Colonic mucosa (tissue), 4 donors: ENCODE measurements around the gene THSD7B. TPM values are rescaled to one million over a fixed set of nuclear protein-coding genes. Genes with fewer than 3 reads are reported as not detected.

ENCODE experiments used
- DNase-seq: peaks from one replicate; pipeline ENCODE4 v3.0.0-alpha.2; 2020
- H3K27ac ChIP-seq: fragments of 200-600 bp; one replicate; pipeline ENCODE4 v1.8.0; 2021
- H3K27me3 ChIP-seq: fragments of 200-600 bp; one replicate; pipeline ENCODE4 v1.8.0; 2021
- H3K36me3 ChIP-seq: fragments of 200-600 bp; one replicate; pipeline ENCODE4 v1.8.0; 2021
- H3K4me1 ChIP-seq: fragments of 200-600 bp; one replicate; pipeline ENCODE4 v1.8.0; 2021; ENCODE audit warnings: mild to moderate bottlenecking
- H3K4me3 ChIP-seq: fragments of 200-600 bp; one replicate; pipeline ENCODE4 v1.8.0; 2021
- H3K9ac ChIP-seq, 2 donors: one replicate each; pipeline ENCODE4 v1.7.0; 2013; ENCODE audit warnings: control low read depth in 2 of 2, low read depth in 2 of 2, low read length in 2 of 2
- H3K9me3 ChIP-seq: fragments of 200-600 bp; one replicate; pipeline ENCODE4 v1.8.0; 2021
- intact Hi-C: fragments of 100-400 bp; cut with DNase I; formaldehyde crosslinking; loops from one replicate; pipeline ENCODE4 v1.14.1; 2022
- total RNA-seq, 2 donors: library from RNA; stranded (reverse); fragmentation: NEBNext Ultra II Directional in 1 of 2; extraction: Animal tissue kit (Norgen Biotek cat#: 25700) in 1 of 2; gene quantifications; one replicate each; pipeline ENCODE4 v1.2.1, GENCODE V29; 2021
- TF ChIP-seq, protein P1 (sequence below): fragments of 200-600 bp; IDR thresholded peaks from one replicate; pipeline ENCODE4 v1.8.0; 2022; ENCODE audit warnings: antibody characterized with exemption, mild to moderate bottlenecking
- donor health status: healthy.
- donor health status: DM: no; HTN: no; CAD: no.
- donor health status: DM: no; HTN: no; CAD: no.

THSD7B gene
- total RNA-seq, 2 donors from 2014 or later, result 0.05 to 0.29 TPM

DNA sequence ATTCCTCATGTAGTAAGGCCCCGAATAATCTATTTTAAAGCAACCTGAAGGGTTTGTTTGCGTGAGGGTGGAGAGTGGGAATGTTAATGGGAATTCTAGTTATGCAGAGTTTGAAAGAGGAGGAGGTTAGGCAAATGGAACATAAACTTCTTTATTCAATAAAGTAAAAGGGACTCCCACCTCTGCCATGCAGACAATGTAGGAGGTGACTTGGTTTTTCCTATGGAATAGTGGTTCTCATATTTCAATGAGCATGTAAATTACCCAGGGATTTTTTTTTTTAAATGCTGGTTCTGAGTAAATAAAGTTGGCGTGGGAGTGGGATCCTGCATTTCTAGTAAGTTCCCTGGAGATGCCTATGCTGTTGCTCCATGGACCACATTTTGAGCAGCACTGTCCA lies 367.9 kb downstream of the THSD7B start:
- no peaks in the 10 kb centered on the region for H3K36me3 ChIP-seq
- TF ChIP-seq, protein P1, sequence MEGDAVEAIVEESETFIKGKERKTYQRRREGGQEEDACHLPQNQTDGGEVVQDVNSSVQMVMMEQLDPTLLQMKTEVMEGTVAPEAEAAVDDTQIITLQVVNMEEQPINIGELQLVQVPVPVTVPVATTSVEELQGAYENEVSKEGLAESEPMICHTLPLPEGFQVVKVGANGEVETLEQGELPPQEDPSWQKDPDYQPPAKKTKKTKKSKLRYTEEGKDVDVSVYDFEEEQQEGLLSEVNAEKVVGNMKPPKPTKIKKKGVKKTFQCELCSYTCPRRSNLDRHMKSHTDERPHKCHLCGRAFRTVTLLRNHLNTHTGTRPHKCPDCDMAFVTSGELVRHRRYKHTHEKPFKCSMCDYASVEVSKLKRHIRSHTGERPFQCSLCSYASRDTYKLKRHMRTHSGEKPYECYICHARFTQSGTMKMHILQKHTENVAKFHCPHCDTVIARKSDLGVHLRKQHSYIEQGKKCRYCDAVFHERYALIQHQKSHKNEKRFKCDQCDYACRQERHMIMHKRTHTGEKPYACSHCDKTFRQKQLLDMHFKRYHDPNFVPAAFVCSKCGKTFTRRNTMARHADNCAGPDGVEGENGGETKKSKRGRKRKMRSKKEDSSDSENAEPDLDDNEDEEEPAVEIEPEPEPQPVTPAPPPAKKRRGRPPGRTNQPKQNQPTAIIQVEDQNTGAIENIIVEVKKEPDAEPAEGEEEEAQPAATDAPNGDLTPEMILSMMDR, result no peak
- no peak for DNase-seq
- H3K4me1 ChIP-seq, result no peaks in the 10 kb centered on the region
- intact Hi-C loops, result no loop called here
- no peak overlapping the region for H3K27ac ChIP-seq
- no peak overlapping the region for H3K9ac ChIP-seq
- H3K9me3 ChIP-seq, result no peaks in the 10 kb centered on the region
- no peak overlapping the region for H3K4me3 ChIP-seq
- H3K27me3 ChIP-seq, result no peaks in the 10 kb centered on the region

DNA sequence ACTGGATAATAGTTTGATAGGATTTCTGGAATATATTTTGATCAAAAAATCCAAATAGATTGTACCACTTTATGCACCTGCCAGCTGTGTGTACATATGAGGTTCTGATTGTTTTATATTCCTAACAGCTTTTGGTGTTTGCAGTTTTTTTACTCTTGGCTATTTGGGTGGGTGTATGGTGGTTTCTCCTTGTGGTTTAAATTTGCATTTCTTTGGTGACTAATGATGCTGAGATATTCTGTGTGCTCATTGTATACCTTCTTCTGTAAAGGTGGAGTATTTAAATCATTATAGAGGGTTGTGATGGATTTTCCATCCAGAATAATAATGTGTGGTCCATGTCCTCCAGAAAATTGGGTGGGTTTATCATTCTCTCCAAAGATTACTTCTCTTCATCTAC lies 372.9 kb downstream of the THSD7B start:
- no peaks in the 10 kb centered on the region for H3K27me3 ChIP-seq
- H3K9me3 ChIP-seq, result no peaks in the 10 kb centered on the region
- DNase-seq, result no peak
- H3K4me1 ChIP-seq, result no peaks in the 10 kb centered on the region
- intact Hi-C loops, result no loop called here
- no peak overlapping the region for H3K27ac ChIP-seq
- H3K9ac ChIP-seq, result no peak overlapping the region
- TF ChIP-seq, protein P1, result no peak
- H3K36me3 ChIP-seq, result no peaks in the 10 kb centered on the region
- H3K4me3 ChIP-seq, result no peak overlapping the region

- no peaks in the 10 kb centered on the region for H3K4me1 ChIP-seq
- no peaks in the 10 kb centered on the region for H3K27me3 ChIP-seq
- H3K9me3 ChIP-seq, result no peaks in the 10 kb centered on the region
- TF ChIP-seq, protein P1, result no peak
- DNase-seq, result peak; percentile 20
- intact Hi-C loops, result no loop called here
- H3K4me3 ChIP-seq, result no peak overlapping the region
- H3K27ac ChIP-seq, result no peak overlapping the region
- H3K9ac ChIP-seq, result no peak overlapping the region
- no peaks in the 10 kb centered on the region for H3K36me3 ChIP-seq
Measured at GRCh38 chr2:137151731-137152130, 386.4 kb downstream of the THSD7B start.

- intact Hi-C loops, result no loop called here
Measured at GRCh38 chr2:137154946-137155345, 389.6 kb downstream of the THSD7B start.

DNA sequence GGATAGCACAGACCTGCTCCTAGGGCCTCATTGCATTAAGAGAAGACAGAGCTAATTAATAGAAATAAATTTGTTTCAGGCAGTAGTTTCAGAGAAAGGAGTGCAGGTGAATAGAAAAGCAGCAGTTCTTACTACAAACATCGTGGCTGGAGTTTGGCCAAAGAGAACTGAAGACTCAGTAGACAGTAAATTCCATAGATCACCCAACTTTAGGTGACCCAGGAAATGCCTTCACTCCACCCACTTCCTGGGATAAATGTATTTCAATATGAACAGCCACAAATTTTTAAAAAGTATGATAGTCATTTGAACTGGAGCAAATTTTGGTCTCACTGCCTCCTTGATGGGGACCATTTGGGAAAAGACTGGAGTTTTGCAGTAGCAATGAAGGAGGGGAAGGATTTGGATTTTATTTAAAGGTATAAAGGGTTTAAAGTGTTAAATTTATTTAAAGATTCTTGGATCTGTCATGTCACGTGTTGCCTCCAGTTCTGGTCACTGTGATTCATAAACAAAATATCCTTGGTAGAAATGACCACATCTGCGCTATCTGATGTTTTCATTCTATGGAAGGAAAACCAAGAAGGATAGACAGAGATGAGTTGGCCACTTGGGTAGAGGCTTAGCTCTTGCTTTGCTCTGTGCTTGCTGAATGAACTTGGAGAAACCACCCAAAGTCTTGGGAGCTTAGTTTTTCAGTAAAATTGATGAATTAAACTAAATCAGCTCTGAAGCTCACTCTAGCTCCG lies 390.2 kb downstream of the THSD7B start:
- TF ChIP-seq, protein P1, result no peak
- no peak overlapping the region for H3K4me3 ChIP-seq
- no peaks in the 10 kb centered on the region for H3K9me3 ChIP-seq
- H3K9ac ChIP-seq, result no peak overlapping the region
- H3K36me3 ChIP-seq, result no peaks in the 10 kb centered on the region
- DNase-seq, result no peak
- intact Hi-C loops, result no loop called here
- H3K4me1 ChIP-seq, result no peaks in the 10 kb centered on the region
- no peaks in the 10 kb centered on the region for H3K27me3 ChIP-seq
- H3K27ac ChIP-seq, result no peak overlapping the region

More at GRCh38 chr2:137154946-137155345, 389.6 kb downstream of the THSD7B start:
- H3K4me1 ChIP-seq, result no peaks in the 10 kb centered on the region
- no peaks in the 10 kb centered on the region for H3K9me3 ChIP-seq
- no peak overlapping the region for H3K4me3 ChIP-seq
- H3K27ac ChIP-seq, result no peak overlapping the region
- no peaks in the 10 kb centered on the region for H3K36me3 ChIP-seq
- TF ChIP-seq, protein P1, result no peak
- no peak overlapping the region for H3K9ac ChIP-seq
- DNase-seq, result no peak
- no peaks in the 10 kb centered on the region for H3K27me3 ChIP-seq
